ENCODE results near the gene SPIRE1. TPM values are rescaled to one million over a fixed set of nuclear protein-coding genes. Genes with fewer than 3 reads are reported as not detected.

The SPIRE1 gene
- 13.3 to 22.4 TPM (median 16.4 TPM) in 5 replicates for total RNA-seq (2022; extraction: Qiagen RNA extraction)

DNA sequence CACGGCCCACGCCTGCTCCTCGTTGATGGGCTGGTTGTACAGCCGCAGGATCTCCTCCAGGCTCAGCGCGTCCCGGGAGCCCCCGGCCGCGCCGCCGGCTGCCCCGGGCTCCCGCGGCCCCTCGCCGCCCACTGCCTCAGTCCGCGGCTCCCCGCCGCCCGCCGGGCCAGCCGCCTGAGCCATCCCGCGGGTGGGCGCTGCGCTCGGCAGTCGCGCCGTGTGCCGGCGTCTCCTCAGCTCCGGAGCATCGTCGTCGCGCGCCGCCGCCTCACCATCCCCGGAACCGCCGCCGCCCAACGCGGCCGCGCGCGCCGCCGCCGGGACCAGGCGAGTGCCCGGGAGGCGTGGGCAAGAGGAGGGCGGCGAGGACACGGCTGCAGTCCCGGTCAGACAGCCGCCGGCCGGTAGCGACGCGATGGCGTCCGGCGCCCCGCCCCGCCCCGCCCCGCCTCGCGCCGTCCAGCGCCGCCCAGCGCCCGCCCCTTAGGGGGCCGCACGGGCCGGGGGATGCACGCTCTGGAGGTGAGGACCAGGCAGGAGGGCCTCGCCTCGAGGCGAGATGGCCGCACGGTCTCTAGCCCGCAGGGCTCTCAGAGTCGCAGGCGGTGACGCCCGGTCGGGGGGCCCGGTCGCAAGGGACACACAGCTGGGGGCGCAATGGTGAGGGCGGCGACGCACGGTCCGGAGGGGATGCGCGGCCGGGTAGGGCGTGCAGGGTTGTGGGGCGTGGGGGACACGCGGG lies at the start of gene SPIRE1:
Gene SPIRE1 (minus strand): TSS at position 424 of the 742 bp plus-strand sequence. CDS start 241 bp downstream, at position 183.

DNA sequence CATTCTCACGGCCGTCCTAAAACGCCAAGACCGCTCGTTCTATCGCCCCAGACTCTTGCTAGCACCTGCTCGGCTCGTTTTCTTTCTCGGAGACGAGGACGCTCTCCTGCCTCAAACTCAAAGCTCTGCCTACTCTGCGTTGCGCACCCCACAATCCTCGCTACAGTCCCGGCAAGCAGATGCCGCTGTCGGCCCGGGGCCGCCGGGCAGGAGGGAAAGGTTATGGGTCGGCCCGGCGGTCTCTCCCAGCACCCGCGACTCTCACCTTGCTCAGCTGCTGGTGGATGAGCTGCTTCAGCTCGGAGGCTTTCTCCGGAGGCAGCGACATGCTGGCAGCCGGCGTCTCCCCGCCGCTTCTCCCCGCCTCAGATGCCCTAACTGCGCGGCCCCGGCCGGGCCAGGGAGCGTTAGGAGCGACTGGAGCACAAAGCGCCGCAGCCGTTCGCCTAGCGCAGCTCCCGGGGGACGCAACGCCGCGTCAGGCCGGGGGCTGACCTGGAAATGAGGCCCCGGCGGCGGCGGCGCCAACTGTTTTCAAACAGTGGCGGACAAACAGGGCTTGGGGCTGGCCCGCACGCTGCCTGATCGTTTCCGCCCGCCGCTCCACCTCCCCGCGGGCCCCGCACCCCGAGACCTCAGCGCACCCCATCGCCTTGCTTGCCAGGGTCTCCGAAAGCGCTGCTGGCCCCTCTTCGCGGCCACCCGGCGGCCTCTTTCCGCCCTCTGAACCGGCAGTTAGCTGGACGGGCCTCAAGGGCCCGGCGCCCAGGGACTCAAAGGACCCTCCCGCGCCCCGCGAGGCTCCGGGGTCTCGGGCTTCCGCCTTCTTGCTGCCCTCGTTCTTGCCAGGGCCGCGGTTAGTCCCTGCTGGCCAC lies 44.6 kb upstream of the SPIRE1 start, which contains the start of the genes CEP76 and PSMG2:
Gene CEP76 (minus strand): TSS at position 503 of the 875 bp plus-strand sequence. CDS start 175 bp downstream, at position 328.
Gene PSMG2 (plus strand): TSS at position 822 of the 875 bp plus-strand sequence. CDS start 66 bp downstream, outside the sequence.

Other genes starting within 250 kb of the SPIRE1 start
- 5.7 to 6.9 TPM (median 6.1 TPM) in 5 replicates for gene CEP76, start 44.6 kb upstream of the SPIRE1 start, total RNA-seq (2022; extraction: Qiagen RNA extraction)
- 62.0 to 69.6 TPM (median 66.8 TPM) in 5 replicates for gene PSMG2, start 44.9 kb upstream of the SPIRE1 start, total RNA-seq (2022; extraction: Qiagen RNA extraction)
- gene PTPN2, start 226.1 kb upstream of the SPIRE1 start, total RNA-seq (2022; extraction: Qiagen RNA extraction) = 17.5 to 18.8 TPM (median 18.0 TPM) in 5 replicates